CD4-positive, alpha-beta T cell treated with Interleukin-1 beta for 1 hour (primary cell): ENCODE results near the gene PRSS2.
"Not testable (repeated sequence)": the region's sequence is repeated elsewhere in the genome, so short reads cannot be mapped to it uniquely, and the experiment has no call there.

Experiments
- DNase-seq, 2 donors: peaks; one replicate each; pipeline ENCODE4 v3.0.0-alpha.2; 2020 to 2022

Gene PRSS2

DNA sequence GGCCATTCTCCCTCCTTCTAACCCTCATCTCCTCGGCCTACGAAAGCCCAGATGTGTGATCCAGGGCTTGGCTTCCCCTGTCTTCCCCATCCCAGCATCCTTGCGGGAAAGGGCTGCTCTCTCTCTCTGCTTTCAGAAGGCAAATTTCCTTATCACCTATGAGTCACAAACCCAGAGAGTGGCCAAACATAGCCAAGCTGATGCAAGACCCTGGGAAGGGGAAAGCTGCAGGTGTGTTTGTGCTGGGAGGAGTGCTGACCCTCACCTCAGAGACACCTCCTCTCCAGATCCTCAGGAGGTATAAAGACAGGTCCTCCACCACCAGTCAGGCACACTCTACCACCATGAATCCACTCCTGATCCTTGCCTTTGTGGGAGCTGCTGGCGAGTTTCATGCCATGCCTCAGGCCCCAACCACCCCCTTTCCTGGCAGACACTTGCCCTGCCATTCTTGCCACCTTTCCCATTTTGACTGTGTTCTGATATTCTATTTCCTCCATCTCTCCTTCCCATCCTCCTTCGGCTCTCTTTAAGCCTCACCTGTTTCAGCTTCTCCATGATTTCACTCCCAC is 10.6 kb upstream of the PRSS2 start:
- no peak for DNase-seq

DNA sequence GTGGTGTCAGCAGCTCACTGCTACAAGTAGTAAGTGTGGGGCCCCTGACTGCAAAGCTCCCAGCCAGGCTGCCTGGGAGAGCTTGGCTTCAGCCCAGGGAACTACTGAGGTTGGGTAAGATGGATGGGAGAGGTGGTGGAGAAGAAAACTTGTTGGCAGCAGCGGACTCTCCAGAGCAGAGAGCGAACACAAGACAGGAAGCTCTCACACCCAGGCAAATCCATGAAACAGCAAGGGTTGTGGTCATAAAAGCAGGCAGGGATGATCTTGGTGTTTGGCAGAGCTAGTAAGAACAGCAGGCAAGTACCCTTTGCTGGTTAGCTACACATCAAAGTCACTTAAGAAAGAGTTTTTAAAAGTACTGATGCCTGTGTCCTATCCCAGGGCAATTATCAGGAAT is 9.2 kb upstream of the PRSS2 start:
- not testable (repeated sequence) for DNase-seq

DNA sequence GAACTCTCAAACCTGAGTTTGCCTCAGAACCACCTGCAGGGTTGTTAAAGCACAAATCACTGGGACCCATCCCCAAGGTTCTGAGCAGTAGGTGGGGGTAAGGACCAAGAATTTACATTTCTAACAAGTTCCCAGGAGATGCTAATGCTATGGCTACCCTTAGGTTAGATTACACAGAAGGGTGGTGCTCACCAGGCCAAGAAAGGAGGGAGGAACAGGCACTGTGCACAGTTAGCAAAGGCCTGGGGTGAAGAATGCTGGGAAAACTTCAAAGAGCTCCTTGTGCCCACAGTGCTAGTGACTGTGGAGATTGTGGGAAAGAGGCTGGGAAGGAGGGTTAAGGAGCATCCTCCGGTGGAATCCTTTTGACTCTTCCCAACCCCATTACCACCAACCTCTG is 8.7 kb upstream of the PRSS2 start:
- DNase-seq: no peak

DNA sequence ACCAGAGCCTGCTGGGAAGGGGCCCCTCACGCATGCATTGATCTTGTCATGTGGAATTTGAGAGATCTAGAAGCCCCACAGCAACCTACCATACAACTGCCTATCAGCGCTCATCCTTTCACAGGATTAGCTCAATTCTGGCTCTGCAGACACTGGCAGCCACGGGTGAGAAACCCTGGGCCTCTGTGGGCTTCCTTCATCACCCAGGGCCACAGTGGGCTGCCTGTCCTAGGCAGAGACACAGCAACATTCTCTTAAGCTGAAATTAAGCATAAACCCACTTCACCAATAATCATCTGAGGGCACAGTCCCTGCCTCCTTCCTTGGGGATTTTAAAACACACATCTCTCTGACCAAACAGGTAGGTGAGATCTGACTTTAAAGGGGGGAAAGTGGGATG is 3.3 kb upstream of the PRSS2 start:
- DNase-seq: no peak

DNA sequence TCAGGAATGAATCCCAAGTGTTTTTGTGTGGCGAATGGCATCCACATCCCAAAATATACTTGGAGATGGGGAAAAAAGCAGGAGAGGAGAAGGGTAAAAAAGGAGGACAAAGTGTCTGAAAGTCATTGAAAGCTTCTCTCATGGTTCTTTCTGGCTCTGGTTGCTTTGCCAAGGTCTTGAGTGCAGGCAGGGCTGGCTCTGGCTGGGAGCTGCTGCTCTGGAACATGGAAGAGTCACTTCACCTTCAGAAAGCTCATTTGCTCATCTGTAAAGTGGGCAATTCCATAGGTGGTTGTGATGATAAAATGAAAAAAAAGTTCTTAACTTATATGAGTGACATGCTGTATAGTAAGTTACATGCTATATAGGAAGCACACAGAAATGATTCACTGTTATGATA is 2.9 kb upstream of the PRSS2 start:
- DNase-seq: no peak

DNA sequence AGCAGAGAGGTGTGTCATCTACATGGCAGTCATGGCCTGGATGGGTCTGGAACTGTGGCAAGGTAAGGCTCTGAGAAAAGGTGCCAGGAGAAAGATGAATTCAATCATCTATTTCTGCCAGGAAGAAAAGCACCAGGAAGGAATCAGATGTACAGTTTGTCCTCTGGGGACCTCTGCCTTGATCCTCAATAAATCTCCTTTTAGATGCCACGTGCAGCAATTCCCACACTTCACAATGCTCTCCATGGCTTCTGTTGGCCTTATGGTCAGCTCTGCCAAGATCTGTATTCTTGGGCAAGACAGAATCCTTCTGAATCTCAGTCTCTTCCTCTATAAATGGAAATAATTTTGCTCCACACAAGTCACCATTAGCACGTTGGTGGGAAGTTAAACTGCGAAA is 1.9 kb upstream of the PRSS2 start:
- DNase-seq: not testable (repeated sequence)

DNA sequence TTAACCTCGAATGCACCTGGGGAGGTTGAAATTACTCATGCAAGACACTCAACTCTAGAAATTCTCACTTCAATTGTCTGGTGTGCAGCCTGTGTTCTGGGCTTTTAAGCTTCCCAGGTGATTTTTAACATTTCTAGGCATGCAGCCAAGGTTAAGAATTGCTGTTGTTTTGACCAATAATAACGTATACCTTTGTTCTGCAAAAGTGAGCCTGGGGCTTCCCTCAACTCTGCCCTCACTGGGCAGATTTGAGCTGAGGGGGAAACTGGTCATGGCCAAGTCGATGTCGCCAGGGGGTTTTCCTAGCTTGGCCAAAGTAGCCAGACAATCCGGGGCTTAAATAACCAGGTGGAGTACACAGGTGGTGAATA is 568 bp downstream of the PRSS2 start:
- DNase-seq: no peak

DNA sequence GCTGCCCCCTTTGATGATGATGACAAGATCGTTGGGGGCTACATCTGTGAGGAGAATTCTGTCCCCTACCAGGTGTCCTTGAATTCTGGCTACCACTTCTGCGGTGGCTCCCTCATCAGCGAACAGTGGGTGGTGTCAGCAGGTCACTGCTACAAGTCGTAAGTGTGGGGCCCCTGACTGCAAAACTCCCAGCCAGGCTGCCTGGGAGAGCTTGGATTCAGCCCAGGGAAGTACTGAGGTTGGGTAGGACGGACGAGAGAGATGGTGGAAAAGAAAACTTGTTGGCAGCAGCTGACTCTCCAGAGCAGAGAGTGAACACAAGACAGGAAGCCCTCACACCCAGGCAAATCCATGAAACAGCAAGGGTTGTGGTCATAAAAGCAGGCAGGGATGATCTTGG is 1.3 kb downstream of the PRSS2 start:
- no peak for DNase-seq

DNA sequence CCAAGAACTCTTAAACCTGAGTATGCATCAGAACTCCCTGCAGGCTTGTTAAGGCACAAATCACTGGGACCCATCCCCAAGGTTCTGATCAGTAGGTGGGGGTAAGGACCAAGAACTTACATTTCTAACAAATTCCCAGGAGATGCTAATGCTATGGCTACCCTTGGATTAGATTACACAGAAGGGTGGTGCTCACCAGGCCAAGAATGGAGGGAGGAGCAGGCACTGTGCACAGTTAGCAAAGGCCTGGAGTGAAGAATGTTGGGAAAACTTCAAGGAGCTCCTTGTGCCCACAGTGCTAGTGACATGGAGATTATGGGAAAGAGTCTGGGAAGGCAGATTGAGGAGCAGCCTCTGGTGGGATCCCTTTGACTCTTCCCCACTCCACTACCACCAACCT is 1.9 kb downstream of the PRSS2 start:
- DNase-seq: no peak

DNA sequence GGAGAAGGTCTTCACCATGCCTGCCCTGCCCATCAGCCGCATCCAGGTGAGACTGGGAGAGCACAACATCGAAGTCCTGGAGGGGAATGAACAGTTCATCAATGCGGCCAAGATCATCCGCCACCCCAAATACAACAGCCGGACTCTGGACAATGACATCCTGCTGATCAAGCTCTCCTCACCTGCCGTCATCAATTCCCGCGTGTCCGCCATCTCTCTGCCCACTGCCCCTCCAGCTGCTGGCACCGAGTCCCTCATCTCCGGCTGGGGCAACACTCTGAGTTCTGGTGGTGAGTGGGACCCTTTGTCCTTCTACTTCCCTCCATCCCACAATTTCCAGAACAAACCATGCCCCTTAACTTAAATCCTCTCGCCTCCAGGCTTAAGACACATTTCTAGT is 2.5 kb downstream of the PRSS2 start:
- no peak for DNase-seq

DNA sequence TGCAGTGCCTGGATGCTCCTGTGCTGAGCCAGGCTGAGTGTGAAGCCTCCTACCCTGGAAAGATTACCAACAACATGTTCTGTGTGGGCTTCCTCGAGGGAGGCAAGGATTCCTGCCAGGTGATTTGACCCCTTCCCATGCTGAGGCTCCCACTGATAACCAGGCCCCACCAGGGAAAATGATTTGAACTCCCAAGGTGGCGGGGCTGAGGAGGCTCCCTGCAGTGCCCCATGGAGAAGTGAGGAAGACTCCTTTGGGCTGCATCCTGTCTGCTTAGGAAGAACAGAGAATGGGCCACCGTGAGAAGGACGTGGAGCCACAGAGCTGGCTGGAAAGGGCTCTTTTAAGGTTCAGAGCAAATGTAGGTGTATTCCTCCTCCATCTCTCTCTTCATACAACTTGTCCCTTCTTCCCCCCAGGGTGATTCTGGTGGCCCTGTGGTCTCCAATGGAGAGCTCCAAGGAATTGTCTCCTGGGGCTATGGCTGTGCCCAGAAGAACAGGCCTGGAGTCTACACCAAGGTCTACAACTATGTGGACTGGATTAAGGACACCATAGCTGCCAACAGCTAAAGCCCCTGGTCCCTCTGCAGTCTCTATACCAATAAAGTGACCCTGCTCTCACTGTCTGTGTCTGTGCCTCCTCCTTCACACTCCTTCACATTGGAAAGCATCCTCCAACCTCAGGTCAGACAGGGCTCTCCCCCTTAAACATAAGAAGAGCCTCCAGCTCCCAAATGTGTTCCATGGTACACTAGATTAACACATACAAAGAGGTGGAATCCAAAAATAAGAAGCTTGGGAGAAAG is 3.4 kb downstream of the PRSS2 start:
- DNase-seq: no peak

DNA sequence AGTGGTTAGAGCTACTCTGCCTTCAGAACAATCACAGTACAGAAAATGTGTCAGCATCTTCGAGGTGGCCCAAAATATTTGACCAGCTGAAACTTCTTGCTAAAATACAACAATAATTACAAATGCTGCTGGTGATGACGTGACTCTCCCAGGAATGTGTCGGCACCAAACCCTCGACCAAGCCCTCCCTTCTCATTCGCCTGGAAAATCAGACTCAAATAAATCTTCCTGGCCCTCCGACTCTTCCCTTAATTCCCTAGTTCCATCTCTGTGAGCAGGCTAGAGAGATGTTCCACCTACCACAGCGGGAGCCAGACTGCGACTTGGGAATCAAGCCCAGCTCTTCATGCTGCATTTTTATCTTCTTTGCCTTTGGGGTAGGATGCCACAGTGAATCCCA is 4.1 kb downstream of the PRSS2 start:
- no peak for DNase-seq

DNA sequence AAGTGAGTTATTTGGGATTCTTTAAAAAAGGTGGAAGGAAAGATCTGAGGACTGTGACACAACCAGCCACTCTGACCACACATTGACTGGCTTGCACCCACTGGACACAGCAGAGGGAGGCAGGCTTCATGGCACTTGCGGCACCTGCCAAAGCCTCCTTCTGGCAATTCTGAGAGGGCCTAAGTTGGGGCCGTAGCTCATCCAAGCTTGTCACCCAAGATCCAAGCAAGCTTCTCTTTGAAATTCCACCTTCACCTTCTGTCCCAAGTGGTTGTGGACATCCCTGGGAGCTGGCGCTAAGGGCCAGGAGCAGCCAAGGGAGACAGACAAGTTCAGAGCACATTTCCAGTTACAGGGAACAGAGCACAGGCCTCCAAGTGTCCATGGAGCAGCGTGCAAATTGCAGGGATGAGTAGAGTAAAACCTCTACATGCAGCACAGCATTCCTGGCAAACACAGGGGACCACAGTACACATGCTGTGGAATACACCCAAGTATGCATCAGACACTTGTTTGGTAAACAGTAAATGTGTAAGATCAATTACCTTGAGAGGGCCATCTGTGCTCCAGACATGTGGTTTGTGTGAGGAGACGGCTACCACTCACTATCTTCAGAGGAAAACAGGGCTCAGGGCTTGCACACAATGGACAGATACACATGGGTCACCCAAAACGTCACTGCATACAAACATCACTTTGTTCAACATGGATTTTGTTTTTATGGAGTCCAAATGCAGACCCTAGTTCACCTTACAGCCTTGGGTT is 4.8 kb downstream of the PRSS2 start:
- not testable (repeated sequence) for DNase-seq

DNA sequence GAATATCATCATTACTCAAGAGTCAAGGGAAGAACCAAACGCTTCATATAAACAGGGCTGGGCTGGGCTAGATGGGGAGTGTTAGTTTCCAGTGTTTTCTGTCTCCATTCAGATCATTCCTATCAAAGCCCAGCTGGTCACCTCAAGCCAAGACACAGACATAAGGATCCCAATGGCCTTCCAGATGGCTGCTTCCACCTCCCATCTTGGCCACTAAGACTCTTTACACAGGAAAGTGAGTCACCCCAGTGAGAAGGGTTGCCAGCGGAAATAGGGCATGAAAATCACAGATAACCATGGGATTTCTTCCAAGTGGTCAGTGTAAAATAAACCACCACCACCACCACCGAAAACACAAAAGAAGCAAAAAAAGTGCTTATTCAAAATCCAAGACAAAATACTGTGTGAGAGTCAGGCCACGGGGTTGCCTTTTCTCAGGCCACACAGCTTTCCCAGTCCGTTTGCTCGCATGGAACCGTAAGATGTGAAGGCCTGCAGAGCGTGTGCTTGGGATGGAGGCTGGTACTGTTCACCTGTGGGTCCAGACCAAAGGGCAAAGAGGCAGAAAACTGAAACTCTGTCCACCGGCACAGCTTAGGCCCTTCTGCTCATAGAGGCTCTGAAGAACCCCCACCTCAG is 5.6 kb downstream of the PRSS2 start:
- no peak for DNase-seq

DNA sequence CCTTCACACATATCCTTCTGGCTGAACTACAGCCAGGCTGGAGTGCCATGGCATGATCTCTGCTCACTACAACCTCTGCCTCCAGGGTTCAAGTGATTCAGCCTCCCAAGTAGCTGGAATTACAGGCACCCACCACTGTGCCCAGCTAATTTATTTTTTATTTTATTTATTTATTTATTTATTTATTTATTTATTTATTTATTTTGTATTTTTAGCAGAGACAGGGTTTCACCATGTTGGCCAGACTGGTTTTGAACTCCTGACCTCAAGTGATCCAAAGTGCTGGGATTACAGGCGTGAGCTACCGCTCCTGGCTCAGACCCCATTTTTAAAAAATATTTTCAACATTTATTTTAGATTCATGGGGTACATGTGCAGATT is 6.1 kb downstream of the PRSS2 start:
- DNase-seq: not testable (repeated sequence)

DNA sequence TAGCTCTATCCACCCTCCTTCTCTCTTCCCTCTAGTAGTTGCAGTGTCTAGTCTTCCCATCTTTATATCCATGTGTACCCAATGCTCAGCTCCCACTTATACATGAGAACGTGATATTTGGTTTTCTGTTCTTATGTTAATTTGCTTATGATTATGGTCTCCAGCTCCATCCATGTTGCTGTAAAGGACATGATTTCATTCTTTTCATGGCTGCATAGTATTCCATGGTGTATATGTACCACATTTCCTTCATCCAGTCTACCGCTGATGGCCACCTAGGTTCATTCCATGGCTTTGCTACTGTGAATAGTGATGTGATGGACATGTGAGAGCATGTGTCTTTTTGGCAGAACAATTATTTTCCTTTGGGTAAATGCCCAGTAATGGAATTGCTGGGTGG is 6.5 kb downstream of the PRSS2 start:
- DNase-seq: no peak

DNA sequence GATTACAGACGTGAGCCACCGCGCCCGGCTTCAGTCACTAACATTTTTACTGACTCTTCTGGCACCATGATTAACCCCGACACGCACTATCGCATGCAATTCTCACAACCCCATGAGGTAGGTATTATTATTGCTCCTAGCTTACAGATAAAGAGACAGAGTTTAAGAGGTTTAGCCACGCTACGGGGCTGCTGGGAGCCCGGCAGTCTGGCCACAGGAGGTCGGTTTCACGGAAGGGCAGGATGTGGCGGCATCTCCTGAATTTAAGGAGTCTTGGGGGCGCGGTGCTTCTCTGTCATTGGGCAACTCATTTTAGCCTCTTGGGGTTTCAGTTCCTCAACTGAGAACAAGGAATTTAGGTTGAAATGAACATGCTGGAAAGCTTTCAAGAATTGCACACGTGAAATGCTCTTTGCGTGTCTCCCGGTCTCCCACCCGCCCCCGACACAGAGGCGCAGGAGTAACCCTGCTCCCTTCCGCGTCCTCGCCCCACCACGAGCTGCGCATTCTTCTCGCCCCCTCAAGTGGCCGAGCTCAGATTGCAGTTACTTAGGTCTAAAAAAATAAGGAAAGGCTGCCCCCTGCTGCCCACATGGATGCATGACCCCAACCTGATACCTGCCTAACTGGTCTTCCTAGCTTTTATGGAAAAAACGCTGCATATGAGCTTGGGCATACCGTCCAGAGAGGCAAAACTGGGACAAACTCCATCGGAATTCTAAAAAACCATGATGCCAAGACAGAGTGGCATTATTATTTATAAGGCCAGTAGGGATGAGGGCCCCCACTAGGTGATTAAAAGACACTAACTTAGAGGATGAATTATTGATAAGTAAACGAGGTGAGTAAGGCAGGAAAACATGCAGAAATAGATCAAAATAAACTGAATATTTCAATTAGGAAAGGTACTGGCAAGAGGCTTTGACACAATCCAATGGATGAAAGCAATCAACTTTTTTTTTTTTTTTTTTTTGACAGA is 12.4 kb downstream of the PRSS2 start:
- DNase-seq: peak; percentile 83 to 86

DNA sequence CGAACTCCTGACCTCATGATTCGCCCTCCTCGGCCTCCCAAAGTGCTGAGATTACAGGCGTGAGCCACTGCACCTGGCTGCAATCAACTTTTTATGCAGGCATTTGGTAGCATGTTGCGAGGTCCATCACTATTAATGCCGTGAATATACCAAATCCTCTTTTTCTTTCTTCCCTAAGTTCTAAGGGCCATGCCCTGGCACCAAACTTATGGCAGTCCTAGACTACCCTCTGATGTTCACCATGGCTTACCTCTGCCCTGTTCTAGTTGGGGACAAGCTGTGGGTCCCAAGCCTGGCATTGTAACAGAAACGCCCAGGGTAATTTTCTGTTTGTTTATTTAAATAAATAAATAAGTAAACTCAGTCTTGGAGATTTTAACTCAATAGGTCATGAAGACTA is 13.3 kb downstream of the PRSS2 start:
- peak in 1 of 2 donors; percentile 8 for DNase-seq

DNA sequence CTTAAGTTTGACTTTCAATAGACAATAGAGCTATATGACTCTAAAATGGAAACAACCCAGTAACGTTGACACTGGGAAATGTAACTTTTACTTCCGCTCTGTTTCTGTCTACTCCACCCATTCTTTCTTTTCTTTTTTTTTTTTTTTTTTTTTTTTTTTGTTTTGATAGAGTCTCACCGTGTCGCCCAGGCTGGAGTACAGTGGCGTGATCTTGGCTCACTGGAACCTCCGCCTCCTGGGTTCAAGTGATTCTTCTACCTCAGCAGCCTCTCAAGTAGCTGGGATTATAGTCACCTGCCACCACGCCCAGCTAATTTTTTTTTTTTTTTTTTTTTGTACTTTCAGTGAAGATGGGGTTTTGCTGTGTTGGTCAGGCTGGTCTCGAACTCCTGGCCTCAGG is 13.9 kb downstream of the PRSS2 start:
- peak; percentile 73 to 80 for DNase-seq

DNA sequence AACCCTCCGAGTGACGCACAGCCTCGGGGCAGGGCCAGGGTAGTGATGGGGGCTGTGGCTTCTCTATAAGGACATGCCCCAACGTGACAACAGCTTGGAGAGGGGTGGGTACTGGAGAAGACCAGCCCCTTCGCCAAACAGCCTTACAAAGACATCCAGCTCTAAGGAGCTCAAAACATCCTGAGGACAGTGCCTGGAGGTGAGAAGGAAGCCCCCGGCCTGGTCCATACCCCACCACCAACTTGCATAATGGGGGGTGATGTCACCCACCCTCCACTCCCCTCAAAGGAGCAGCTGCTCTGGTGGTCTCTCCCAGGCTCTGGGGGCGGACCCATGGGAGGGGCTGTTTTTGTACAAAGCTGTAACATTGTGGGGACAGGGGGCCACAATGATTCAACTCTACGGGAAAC is 15.1 kb downstream of the PRSS2 start:
- peak; percentile 90 to 93 for DNase-seq

DNA sequence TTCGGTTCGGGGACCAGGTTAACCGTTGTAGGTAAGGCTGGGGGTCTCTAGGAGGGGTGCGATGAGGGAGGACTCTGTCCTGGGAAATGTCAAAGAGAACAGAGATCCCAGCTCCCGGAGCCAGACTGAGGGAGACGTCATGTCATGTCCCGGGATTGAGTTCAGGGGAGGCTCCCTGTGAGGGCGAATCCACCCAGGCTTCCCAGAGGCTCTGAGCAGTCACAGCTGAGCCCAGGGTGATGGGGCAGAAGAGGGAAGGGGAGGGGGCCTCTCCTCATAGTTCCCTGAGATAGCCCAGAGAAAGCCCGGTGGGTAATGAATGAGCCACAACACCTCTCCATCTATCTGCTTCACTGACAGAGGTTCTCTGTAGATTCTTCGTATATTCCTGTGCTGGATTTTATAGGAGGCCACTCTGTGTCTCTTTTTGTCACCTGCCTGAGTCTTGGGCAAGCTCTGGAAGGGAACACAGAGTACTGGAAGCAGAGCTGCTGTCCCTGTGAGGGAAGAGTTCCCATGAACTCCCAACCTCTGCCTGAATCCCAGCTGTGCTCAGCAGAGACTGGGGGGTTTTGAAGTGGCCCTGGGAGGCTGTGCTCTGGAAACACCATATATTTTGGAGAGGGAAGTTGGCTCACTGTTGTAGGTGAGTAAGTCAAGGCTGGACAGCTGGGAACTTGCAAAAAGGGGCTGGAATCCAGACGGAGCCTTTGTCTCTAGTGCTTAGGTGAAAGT is 16.4 kb downstream of the PRSS2 start:
- DNase-seq: peak in 1 of 2 donors; percentile 9

DNA sequence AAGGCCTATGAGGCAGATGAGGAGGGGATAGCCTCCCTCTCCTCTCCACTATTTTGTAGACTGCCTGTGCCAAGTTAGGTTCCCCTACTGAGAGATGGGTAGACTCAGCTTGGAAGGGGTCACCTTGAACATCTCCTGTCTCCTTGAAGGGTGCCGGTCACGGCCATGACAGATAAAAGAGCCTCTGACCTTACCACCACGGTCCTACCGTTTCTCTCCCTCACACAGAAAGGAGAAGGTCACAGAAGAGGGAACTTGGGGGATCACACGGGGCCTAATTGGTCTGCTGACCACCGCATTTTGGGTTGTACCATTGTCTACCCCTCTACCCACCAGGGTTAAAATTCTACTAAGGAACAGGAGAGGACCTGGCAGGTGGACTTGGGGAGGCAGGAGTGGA is 17.0 kb downstream of the PRSS2 start:
- DNase-seq: no peak
